HG03045 (cell line): ENCODE data around the gene XYLT1.

Source experiments
- ATAC-seq: cut with Tn5 transposase; IDR thresholded peaks from one replicate; pipeline ENCODE4 v1.9.1; 2021; ENCODE audit warnings: mild to moderate bottlenecking, moderate library complexity; ENCODE audit not compliant: unreplicated experiment

Gene XYLT1

DNA sequence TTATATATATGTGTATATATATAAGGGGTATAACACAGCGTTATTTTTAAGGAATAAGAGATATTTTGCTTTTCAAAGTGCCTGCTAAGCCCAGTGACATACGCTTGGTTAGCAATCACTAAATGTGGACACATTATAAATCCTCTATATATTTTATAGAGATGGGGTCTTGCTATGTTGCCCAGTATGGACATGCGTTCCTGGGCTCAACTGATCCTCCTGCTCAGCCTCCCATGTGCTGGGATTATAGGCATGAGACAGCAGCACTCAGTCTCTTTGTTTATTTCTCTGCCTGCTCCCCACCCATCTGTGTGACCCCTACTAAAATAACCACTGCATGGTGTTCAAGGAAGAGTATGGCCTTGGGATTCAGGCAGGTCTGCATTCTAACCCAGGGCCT lies 63.4 kb downstream of the XYLT1 start:
- ATAC-seq, result no peak

GRCh38 chr16:17404941-17405689 lies 65.6 kb downstream of the XYLT1 start:
- ATAC-seq, result no peak

GRCh38 chr16:17403859-17404545 lies 66.8 kb downstream of the XYLT1 start:
- no peak for ATAC-seq

GRCh38 chr16:17403156-17403809 lies 67.5 kb downstream of the XYLT1 start:
- no peak for ATAC-seq

- no peak for ATAC-seq
These were observed 73.3 kb downstream of the XYLT1 start for GRCh38 chr16:17397499-17397891.

DNA sequence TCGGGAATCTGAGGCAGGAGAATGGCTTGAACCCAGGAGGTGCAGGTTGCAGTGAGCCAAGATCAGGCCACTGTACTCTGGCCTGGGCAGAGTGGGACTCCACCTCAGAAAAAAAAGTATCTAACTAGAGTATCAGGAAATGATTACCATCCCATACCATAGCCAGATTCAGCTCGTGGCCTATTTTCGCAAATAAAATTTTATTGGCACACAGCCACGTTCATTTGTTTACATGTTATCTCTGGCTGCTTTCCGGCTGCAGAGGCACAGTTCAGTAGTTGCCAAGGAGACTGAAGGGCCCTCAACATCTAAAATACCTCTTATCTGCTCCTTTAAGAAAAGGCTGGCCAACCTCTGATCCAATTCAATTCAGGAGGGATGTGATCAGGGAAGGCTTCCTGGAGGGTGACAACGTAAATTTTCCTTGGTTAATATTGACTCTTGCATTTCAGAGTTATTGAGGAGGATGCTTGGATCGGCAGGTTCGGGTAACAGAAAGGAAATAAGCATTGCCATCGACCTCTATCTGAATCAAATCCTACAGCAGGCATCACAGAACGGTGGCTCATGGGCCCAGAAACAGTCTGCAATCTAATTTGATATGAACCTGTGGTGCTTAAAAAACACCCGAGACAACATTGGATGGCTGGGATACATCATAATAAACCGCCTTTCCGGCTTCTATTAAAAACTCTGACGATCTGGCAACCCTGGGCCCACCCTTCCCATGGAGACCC lies 73.8 kb downstream of the XYLT1 start:
- no peak for ATAC-seq

GRCh38 chr16:17395849-17396480 lies 74.8 kb downstream of the XYLT1 start:
- ATAC-seq, result no peak

DNA sequence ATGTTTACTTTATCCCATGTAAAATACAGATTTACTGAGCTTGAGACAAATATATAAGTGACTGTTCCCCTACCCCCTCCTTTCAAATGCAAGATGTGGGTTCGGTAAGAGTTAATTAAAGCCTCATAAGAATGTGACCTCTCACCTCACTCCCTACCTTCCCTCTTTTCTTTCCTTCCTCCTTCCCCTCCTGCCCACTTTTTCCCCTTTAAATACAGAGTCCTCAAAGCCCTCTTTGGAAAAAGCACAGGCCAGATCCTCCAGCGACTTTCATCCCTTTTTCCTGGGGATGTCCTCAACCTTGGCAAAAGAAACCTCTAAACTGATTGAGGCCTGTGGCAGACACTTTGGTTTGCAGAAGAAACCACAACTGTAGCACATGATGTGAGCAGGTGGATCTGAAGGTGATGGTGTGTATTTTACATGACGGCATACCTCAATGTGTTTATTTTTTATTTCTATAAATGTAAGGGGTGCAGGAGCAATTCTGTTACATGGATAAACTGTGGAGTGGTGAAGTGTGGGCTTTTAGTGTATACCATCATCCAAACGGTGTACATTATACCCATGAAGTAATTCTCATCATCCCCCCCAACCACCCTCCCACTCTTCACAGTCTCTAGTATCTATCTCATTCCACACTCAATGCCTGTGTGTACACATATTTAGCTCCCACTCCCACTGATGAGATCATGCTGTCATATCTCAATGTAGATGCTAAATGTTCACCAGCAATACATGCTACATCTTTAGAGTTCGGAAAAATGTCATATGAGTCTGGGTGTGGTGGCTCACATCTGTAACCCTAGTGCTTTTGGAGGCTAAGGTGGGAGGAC lies 77.7 kb downstream of the XYLT1 start:
- ATAC-seq, result no peak

- no peak for ATAC-seq
These were observed 78.5 kb downstream of the XYLT1 start for GRCh38 chr16:17392127-17392856.

DNA sequence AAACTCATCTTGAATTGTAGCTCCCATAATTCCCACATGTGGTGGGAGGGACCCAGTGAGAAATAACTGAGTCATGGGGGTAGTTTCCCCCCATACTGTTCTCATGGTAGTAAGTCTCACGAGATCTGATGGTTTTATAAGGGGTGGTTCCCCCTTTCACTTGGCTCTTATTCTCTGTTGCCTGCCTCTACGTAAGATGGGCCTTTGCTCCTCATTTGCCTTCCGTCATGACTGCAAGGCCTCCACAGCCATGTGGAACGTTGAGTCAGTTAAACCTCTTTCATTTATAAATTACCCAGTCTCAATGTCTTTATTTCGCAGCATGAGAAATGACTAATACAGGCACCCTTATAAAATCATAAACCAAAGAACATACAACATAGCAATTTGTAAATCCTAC lies 79.0 kb downstream of the XYLT1 start:
- ATAC-seq, result no peak

- no peak for ATAC-seq
These were observed 81.4 kb downstream of the XYLT1 start for GRCh38 chr16:17389384-17389783.

DNA sequence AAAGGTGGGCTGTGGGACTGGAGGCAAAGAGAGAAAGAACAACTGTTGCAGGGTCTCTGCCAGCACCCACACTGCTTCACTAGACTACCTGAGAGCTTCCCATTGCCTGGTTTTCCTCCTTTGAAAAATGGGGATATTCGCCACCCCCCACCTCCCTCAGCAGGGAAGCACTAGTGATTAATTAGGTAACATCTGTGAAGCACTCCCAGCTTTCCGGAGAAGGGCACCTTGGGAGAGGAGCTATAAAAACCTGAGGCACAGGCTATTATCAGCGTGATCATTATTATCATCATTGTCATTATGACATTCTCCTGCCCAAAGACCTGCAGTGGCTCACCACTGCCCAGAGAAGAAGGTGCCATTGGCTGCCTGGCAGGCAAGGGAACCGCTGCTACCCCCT lies 83.5 kb downstream of the XYLT1 start:
- no peak for ATAC-seq

DNA sequence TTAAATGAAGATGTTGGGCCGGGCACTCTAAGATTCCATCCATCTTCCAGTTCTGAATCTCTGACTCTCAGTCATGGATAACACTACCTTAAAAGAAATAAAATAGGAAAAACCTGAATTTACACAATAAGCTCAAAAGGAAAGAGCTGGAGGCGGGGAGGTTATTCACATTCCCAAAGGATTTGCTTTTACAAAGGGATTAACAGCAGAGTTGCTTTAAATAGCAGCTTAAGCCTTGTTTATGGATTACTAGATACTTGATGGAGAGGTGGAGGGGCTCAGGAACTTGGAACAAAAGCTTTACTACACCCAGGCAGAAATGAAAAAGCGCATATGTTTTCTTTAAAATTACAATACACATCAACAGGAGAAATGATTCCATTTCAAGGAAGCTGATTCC lies 84.5 kb downstream of the XYLT1 start:
- no peak for ATAC-seq

DNA sequence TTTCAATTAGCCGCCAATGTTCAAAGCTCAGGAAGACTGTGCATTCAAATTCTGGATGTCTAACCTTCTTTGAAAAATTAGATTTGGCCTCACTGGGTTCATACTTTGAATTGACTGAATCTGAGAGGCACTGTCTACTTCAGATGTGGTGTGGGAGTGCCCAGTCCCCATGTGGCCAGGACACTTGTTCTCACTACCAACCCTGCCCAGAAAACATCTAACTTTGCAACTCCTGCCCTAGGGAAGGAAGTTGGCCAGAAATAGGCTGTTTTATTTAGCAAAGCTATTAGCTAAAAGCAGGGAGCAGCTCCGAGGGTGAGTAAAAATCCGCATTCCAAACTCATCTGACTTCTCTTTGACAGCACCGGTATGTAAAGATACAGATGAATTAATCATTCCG lies 86.3 kb downstream of the XYLT1 start:
- no peak for ATAC-seq

- no peak for ATAC-seq
These were observed 87.6 kb downstream of the XYLT1 start for GRCh38 chr16:17382949-17383863.

- ATAC-seq, result no peak
These were observed 88.2 kb downstream of the XYLT1 start for GRCh38 chr16:17382514-17382913.

GRCh38 chr16:17381784-17382183 lies 89.0 kb downstream of the XYLT1 start:
- ATAC-seq, result no peak

GRCh38 chr16:17380613-17381012 lies 90.1 kb downstream of the XYLT1 start:
- no peak for ATAC-seq
